ENCODE data around the gene CACNA2D2.

Gene CACNA2D2

GRCh38 chr3:50419595-50420370 lies 83.7 kb downstream of the CACNA2D2 start:
- DNase-seq: no peak

GRCh38 chr3:50418850-50419249 lies 84.6 kb downstream of the CACNA2D2 start:
- DNase-seq: no peak

- no peak for DNase-seq
Observed at GRCh38 chr3:50417637-50418033, 85.8 kb downstream of the CACNA2D2 start.

- DNase-seq: no peak
Observed at GRCh38 chr3:50416736-50417636, 86.4 kb downstream of the CACNA2D2 start.

GRCh38 chr3:50415816-50416215 lies 87.6 kb downstream of the CACNA2D2 start:
- no peak for DNase-seq

GRCh38 chr3:50415061-50415460 lies 88.4 kb downstream of the CACNA2D2 start:
- DNase-seq: no peak

GRCh38 chr3:50414616-50415015 lies 88.8 kb downstream of the CACNA2D2 start:
- DNase-seq: no peak

GRCh38 chr3:50412231-50412754 lies 91.1 kb downstream of the CACNA2D2 start:
- no peak for DNase-seq

- DNase-seq: no peak
Observed at GRCh38 chr3:50411229-50411628, 92.2 kb downstream of the CACNA2D2 start.

- no peak for DNase-seq
Observed at GRCh38 chr3:50410608-50411139, 92.8 kb downstream of the CACNA2D2 start.

GRCh38 chr3:50410185-50410584 lies 93.2 kb downstream of the CACNA2D2 start:
- no peak for DNase-seq

- no peak for DNase-seq
Observed at GRCh38 chr3:50408443-50408944, 94.9 kb downstream of the CACNA2D2 start.

- no peak for DNase-seq
Observed at GRCh38 chr3:50406487-50406886, 96.9 kb downstream of the CACNA2D2 start.

- peak; percentile 16 for DNase-seq
Observed at GRCh38 chr3:50405249-50405648, 98.2 kb downstream of the CACNA2D2 start.

GRCh38 chr3:50401978-50402595 lies 101.3 kb downstream of the CACNA2D2 start:
- DNase-seq: no peak

GRCh38 chr3:50396502-50396901 lies 106.9 kb downstream of the CACNA2D2 start:
- DNase-seq: no peak

- DNase-seq: no peak
Observed at GRCh38 chr3:50395070-50395860, 108.2 kb downstream of the CACNA2D2 start.

GRCh38 chr3:50393061-50393460 lies 110.4 kb downstream of the CACNA2D2 start:
- DNase-seq: no peak

- DNase-seq: no peak
Observed at GRCh38 chr3:50392101-50392715, 111.2 kb downstream of the CACNA2D2 start.

- no peak for DNase-seq
Observed at GRCh38 chr3:50390508-50391224, 112.8 kb downstream of the CACNA2D2 start.

- DNase-seq: no peak
Observed at GRCh38 chr3:50389414-50389767, 114.0 kb downstream of the CACNA2D2 start.
